ENCODE results near the gene RAPGEF1.

DNA sequence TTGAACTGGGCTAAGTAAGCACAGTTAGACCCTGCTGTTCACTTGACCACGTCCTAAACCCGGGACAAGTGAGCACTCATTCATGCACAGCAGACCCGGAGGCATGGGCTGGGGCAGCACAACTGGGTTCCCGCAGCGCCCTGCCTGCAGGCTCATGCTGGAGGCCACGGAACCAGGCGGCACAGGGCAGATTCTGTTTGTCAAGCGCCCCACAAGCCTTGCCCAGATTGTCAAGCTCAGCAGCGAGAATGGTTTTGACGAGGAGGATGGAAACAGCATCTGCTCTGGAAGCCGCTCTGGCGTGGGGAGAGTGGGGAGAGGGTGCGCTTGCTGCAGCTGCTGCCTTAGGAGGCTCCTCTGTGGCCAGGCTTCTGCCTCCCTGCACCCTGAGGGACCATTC, 161.9 kb downstream of the RAPGEF1 start:
- TF ChIP-seq, protein P1, sequence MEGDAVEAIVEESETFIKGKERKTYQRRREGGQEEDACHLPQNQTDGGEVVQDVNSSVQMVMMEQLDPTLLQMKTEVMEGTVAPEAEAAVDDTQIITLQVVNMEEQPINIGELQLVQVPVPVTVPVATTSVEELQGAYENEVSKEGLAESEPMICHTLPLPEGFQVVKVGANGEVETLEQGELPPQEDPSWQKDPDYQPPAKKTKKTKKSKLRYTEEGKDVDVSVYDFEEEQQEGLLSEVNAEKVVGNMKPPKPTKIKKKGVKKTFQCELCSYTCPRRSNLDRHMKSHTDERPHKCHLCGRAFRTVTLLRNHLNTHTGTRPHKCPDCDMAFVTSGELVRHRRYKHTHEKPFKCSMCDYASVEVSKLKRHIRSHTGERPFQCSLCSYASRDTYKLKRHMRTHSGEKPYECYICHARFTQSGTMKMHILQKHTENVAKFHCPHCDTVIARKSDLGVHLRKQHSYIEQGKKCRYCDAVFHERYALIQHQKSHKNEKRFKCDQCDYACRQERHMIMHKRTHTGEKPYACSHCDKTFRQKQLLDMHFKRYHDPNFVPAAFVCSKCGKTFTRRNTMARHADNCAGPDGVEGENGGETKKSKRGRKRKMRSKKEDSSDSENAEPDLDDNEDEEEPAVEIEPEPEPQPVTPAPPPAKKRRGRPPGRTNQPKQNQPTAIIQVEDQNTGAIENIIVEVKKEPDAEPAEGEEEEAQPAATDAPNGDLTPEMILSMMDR (conservative IDR thresholded peaks at IDR 0.05 in 1 of 2, IDR thresholded peaks at IDR 0.05 in 1 of 2; ENCODE audit: low read depth in 1 of 2, low read length in 2 of 2) = no peak
- no peak for TF ChIP-seq EZH2 (IDR thresholded peaks at IDR 0.05; ENCODE audit: low read length, missing control alignments)

All from fibroblast of lung (primary cell).